ENCODE data around the gene SERPINB5.

DNA sequence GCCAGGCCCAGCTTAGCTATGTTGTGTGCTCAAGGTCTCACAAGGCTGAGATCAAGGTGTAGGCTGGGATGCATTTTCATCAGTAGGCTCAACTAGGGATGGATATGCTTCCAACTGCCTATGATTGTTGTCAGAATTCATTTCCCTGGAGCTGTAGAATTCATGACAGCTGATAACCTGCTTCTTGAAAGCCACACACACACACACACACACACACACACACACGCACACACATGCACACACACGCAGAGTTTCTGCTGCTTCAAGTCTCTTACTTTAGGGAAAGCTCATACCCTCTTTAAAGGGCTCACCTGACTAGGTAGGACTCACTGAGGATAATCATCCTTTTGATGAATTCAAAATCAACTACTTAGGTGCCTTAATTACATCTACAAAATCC, 46.2 kb upstream of the SERPINB5 start:
- TF ChIP-seq CTCF (IDR thresholded peaks at IDR 0.05; ENCODE audit: borderline replicate concordance, extremely low read depth, low read length, poor library complexity, severe bottlenecking) (no peak), EZH2 (IDR thresholded peaks at IDR 0.05; ENCODE audit: borderline replicate concordance, low read depth, low read length, severe bottlenecking) (no peak)
